Measurements from ENCODE around the gene THAP7. TPM values are rescaled to one million over a fixed set of nuclear protein-coding genes. Genes with fewer than 3 reads are reported as not detected.

Gene THAP7
- total and polyA plus RNA-seq, 2 experiments from 2014 or later = 49.7 to 61.1 TPM

DNA sequence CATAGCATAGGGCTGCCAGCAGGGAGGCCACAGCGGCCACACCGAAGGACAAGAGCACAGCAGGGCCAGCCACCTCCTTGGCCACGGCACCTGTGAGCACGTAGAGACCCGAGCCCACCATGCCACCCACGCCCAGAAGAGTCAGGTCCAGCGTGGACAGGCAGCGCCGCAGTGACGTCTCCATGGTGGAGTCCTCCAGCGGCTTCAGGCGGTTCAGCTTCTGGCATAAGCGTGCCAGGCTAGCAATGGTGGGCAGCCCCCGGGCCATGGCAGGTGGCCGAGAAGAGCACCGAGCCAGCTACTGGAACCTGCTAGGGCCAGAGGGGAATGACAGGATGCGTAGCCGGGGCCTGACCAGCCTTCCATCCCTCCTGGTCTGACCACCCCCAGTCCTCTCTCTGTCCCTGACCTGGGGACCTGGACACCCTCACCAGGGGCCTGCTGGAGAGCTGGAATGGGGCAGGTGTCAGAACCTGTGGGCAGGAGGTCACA, 29.7 kb upstream of the THAP7 start:
- no peak for DNase-seq (ENCODE audit: low read depth in 1 of 2, low spot score in 1 of 2)
- Histone ChIP-seq H3K9me3 (ENCODE audit: low read depth) (no peaks in the 10 kb centered on the region), H3K4me3 (no peak overlapping the region), H3K36me3 (no peaks in the 10 kb centered on the region), H3K27me3 (peaks cover 23% of the 10 kb centered on the region), H3K27ac (no peak overlapping the region), H3K4me1 (ENCODE audit: low read depth) (peaks cover 8% of the 10 kb centered on the region)
- TF ChIP-seq, protein P1, sequence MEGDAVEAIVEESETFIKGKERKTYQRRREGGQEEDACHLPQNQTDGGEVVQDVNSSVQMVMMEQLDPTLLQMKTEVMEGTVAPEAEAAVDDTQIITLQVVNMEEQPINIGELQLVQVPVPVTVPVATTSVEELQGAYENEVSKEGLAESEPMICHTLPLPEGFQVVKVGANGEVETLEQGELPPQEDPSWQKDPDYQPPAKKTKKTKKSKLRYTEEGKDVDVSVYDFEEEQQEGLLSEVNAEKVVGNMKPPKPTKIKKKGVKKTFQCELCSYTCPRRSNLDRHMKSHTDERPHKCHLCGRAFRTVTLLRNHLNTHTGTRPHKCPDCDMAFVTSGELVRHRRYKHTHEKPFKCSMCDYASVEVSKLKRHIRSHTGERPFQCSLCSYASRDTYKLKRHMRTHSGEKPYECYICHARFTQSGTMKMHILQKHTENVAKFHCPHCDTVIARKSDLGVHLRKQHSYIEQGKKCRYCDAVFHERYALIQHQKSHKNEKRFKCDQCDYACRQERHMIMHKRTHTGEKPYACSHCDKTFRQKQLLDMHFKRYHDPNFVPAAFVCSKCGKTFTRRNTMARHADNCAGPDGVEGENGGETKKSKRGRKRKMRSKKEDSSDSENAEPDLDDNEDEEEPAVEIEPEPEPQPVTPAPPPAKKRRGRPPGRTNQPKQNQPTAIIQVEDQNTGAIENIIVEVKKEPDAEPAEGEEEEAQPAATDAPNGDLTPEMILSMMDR (IDR thresholded peaks at IDR 0.05; ENCODE audit: low read depth, low read length) = no peak

DNA sequence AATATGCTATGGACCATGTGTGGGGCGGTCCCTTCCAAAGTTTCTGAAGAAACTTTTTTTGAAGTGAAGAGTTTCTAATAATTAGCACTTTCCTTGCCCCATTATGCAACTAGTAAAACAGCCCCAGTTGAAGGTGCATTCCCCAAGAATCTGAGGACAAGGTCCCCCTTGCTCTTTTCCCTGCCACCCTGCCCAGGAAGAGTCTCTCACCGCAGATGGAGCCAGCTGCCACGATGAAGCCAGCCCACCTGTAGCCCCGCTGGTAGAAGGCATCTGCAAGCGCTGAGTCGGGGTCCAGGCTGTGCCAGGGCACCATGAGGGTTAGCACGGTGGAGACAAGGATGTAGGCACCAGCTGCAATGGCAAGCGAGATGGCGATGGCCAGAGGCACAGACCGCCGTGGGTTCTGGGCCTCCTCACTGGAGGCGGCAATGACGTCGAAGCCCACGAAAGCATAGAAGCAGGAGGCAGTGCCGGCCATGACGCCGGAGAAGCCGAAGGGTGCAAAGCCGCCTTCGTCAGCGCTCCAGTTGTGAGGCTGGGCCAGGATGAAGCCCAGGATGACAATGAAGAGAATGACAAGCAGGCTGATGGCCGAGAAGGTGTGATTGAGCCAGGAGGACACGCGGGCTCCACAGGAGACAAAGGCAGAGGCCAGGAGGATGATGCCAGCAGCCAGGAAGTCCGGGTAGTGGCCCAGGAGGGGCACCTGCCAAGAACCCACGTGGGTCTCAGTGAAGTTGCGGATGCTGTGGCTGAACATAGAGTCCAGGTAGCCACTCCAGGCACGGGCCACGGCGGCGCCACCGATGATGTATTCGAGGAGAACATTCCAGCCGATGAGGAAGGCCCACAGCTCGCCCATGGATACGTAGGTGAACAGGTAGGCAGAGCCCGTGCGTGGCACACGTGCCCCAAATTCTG, 29.0 kb upstream of the THAP7 start:
- peaks cover 23% of the 10 kb centered on the region for H3K27me3 ChIP-seq
- TF ChIP-seq, protein P1 (IDR thresholded peaks at IDR 0.05; ENCODE audit: low read depth, low read length) = no peak
- H3K4me1 ChIP-seq (ENCODE audit: low read depth) = peaks cover 8% of the 10 kb centered on the region
- no peak overlapping the region for H3K27ac ChIP-seq
- H3K9me3 ChIP-seq (ENCODE audit: low read depth) = no peaks in the 10 kb centered on the region
- no peak overlapping the region for H3K4me3 ChIP-seq
- no peak for DNase-seq (ENCODE audit: low read depth in 1 of 2, low spot score in 1 of 2)
- H3K36me3 ChIP-seq = no peaks in the 10 kb centered on the region

DNA sequence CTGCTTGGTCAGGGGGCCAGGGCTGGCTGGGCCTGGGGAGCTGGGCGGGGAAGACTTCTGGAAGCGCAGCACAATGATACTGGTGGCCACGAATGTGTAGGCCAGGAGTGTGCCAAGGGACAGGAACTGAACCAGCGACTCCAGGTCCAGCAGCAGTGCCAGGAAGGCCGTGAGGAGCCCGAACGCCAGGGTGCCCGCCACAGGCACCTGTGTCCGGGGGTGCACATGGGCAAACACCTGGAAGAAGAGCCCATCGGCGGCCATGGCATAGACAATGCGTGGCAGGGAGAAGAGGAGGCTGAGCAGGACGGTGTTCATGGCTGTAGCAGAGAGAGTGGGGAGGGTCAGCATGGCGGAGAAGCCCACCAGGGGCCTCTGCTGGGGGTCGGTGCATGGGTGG, 28.1 kb upstream of the THAP7 start:
- no peak for DNase-seq (ENCODE audit: low read depth in 1 of 2, low spot score in 1 of 2)
- TF ChIP-seq, protein P1 (IDR thresholded peaks at IDR 0.05; ENCODE audit: low read depth, low read length) = no peak
- peaks cover 8% of the 10 kb centered on the region for H3K4me1 ChIP-seq (ENCODE audit: low read depth)
- peaks cover 23% of the 10 kb centered on the region for H3K27me3 ChIP-seq
- H3K27ac ChIP-seq = no peak overlapping the region
- H3K36me3 ChIP-seq = no peaks in the 10 kb centered on the region
- H3K4me3 ChIP-seq = no peak overlapping the region
- H3K9me3 ChIP-seq (ENCODE audit: low read depth) = no peaks in the 10 kb centered on the region

DNA sequence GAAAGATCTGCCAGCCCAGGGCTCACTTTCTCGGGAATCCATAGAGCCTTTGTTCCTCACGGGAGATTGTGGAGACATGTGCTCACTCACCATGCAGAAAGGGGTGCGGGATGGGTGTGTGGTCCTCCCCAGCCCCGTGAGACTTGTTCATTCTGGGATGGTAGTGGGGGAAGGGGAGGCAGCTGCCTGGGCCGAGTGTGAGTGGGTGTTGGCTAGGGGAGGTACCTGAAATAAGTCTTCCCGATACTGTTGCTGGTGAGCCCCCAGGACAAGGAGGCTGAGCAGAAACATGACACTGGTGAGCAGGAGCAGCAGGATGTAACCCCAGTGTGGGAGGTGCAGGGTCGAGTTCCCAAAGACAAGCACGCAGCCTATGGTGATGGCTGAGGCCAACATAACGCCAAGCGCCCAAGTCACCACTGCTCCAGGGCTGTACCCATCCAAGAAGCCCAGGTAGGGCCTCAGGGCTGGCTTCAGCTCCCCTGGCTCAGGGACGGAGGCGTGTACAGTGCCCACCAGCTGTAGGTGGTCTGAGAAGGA, 27.6 kb upstream of the THAP7 start:
- H3K9me3 ChIP-seq (ENCODE audit: low read depth) = no peaks in the 10 kb centered on the region
- peaks cover 20% of the 10 kb centered on the region for H3K27me3 ChIP-seq

More for the DNA sequence above, 27.6 kb upstream of the THAP7 start:
- no peak overlapping the region for H3K27ac ChIP-seq
- no peak overlapping the region for H3K4me3 ChIP-seq
- TF ChIP-seq, protein P1 (IDR thresholded peaks at IDR 0.05; ENCODE audit: low read depth, low read length) = no peak
- no peak for DNase-seq (ENCODE audit: low read depth in 1 of 2, low spot score in 1 of 2)
- no peaks in the 10 kb centered on the region for H3K36me3 ChIP-seq
- H3K4me1 ChIP-seq (ENCODE audit: low read depth) = peaks cover 8% of the 10 kb centered on the region
